HepG2 (cell line): ENCODE data around the gene KIAA0232. TPM values are rescaled to one million over a fixed set of nuclear protein-coding genes. Genes with fewer than 3 reads are reported as not detected.
A peak's percentile ranks its signal among the peaks of the same experiment; 100 is the strongest.

ENCODE experiments used
- DDIT3 ChIP-seq: sonication (generic); formaldehyde crosslinking; IDR thresholded peaks from 2 replicates; pipeline ENCODE4 v1.4.0; 2020; ENCODE audit warnings: mild to moderate bottlenecking, missing genetic modification reagents
- HNF4G ChIP-seq, 2 experiments: sonication (generic) in 1 of 2; formaldehyde crosslinking in 1 of 2; IDR thresholded peaks; 2 replicates each; pipeline versions ENCODE4 v1.4.0 to v1.6.1; 2011 to 2020; ENCODE audit warnings: borderline replicate concordance in 2 of 2, low read depth in 2 of 2, mild to moderate bottlenecking in 2 of 2, low read length in 1 of 2, missing genetic modification reagents in 1 of 2, moderate library complexity in 1 of 2
- HOXA3 ChIP-seq: sonication (generic); formaldehyde crosslinking; IDR thresholded peaks from 2 replicates; pipeline ENCODE4 v1.5.0; 2020; ENCODE audit warnings: missing genetic modification reagents
- KMT2A ChIP-seq: sonication (generic); formaldehyde crosslinking; IDR thresholded peaks from 2 replicates; pipeline ENCODE4 v1.4.0; 2020; ENCODE audit warnings: missing genetic modification reagents
- MAF1 ChIP-seq: sonication (generic); formaldehyde crosslinking; IDR thresholded peaks from 2 replicates; pipeline ENCODE4 v1.5.0; 2020; ENCODE audit warnings: missing genetic modification reagents, borderline replicate concordance
- MNT ChIP-seq: fragments of 450-650 bp; IDR thresholded peaks from 2 replicates; pipeline ENCODE4 v1.6.1; 2016
- NFKBIZ ChIP-seq: IDR thresholded peaks from 2 replicates; pipeline ENCODE4 v1.6.1; 2018; ENCODE audit warnings: missing genetic modification reagents, missing compliant biosample characterization
- NRL ChIP-seq: sonication (generic); formaldehyde crosslinking; IDR thresholded peaks from 2 replicates; pipeline ENCODE4 v1.5.0; 2020; ENCODE audit warnings: missing genetic modification reagents, mild to moderate bottlenecking, moderate library complexity, borderline replicate concordance
- PHF20 ChIP-seq: sonication (generic); formaldehyde crosslinking; IDR thresholded peaks from 2 replicates; pipeline ENCODE4 v1.5.0; 2020; ENCODE audit warnings: mild to moderate bottlenecking, missing genetic modification reagents
- PHF21A ChIP-seq: sonication (generic); formaldehyde crosslinking; IDR thresholded peaks from 2 replicates; pipeline ENCODE4 v1.5.0; 2020; ENCODE audit warnings: mild to moderate bottlenecking, missing genetic modification reagents
- RFX1 ChIP-seq: fragments of 450-650 bp; IDR thresholded peaks from 2 replicates; pipeline ENCODE4 v1.6.1; 2017
- SKIL ChIP-seq: sonication (generic); formaldehyde crosslinking; IDR thresholded peaks from 2 replicates; pipeline ENCODE4 v1.8.0; 2022; ENCODE audit warnings: missing genetic modification reagents, mild to moderate bottlenecking, moderate library complexity, borderline replicate concordance
- SP2 ChIP-seq: sonication (generic); formaldehyde crosslinking; IDR thresholded peaks from 2 replicates; pipeline ENCODE4 v1.5.1; 2020; ENCODE audit warnings: mild to moderate bottlenecking, missing genetic modification reagents
- SP5 ChIP-seq: IDR thresholded peaks from 2 replicates; pipeline ENCODE4 v1.6.1; 2016; ENCODE audit warnings: low read depth, borderline replicate concordance
- U2AF1 ChIP-seq: fragments of 200-400 bp; formaldehyde crosslinking; optimal IDR thresholded peaks from 2 replicates; pipeline ENCODE3; 2017; ENCODE audit warnings: mild to moderate bottlenecking, low read depth, low read length
- ZBTB25 ChIP-seq: IDR thresholded peaks from 2 replicates; pipeline ENCODE4 v1.6.1; 2018; ENCODE audit warnings: missing genetic modification reagents
- ZBTB39 ChIP-seq: sonication (generic); formaldehyde crosslinking; IDR thresholded peaks from 2 replicates; pipeline ENCODE4 v1.5.0; 2020; ENCODE audit warnings: missing genetic modification reagents
- ZNF691 ChIP-seq: sonication (generic); formaldehyde crosslinking; IDR thresholded peaks from 2 replicates; pipeline ENCODE4 v1.4.0; 2020; ENCODE audit warnings: missing genetic modification reagents, low read depth, mild to moderate bottlenecking, borderline replicate concordance
- ZNF747 ChIP-seq: sonication (generic); formaldehyde crosslinking; IDR thresholded peaks from 2 replicates; pipeline ENCODE4 v1.8.1; 2023; ENCODE audit warnings: missing genetic modification reagents, mild to moderate bottlenecking, borderline replicate concordance
- ZSCAN22 ChIP-seq: sonication (generic); formaldehyde crosslinking; IDR thresholded peaks from 2 replicates; pipeline ENCODE4 v1.4.0; 2020; ENCODE audit warnings: mild to moderate bottlenecking, missing genetic modification reagents
- polyA plus RNA-seq, 8 experiments: library from polyadenylated mRNA; depleted of rRNA in 3 of 8; stranded (reverse) in 7 of 8; unstranded in 1 of 8; fragments of >200 nt; fragmentation: Illumina TruSeq in 4 of 8; extraction: Trizol in 4 of 8; gene quantifications; 2 replicates each; pipeline versions ENCODE4 v1.2.1 to v1.2.3, GENCODE V29; 2011 to 2016; ENCODE audit warnings: low read depth in 4 of 8, missing spikeins in 1 of 8, mixed read lengths in 1 of 8; ENCODE audit not compliant: insufficient read depth in 1 of 8
- total RNA-seq, 5 experiments: library from RNA; depleted of rRNA; stranded (reverse); fragments of >200 nt; fragmentation: Illumina TruSeq; extraction: Trizol; gene quantifications; 2 replicates each; pipeline ENCODE4 v1.2.3, GENCODE V29; 2016; ENCODE audit warnings: low read depth in 1 of 5

Gene KIAA0232
- total and polyA plus RNA-seq, 2 of the 13 experiments (the other 11 are each of a cell fraction or from before 2014, with no cell fraction given), result 7.8 to 17.1 TPM

GRCh38 chr4:6926681-6927478, 144.4 kb downstream of the KIAA0232 start (continued):
- TF ChIP-seq ZBTB39 (no peak), U2AF1 (no peak), ZNF691 (CRISPR knock-in tag) (peak; percentile 97), SKIL (CRISPR knock-in tag) (peak; percentile 90; the same call in 1 of the 2 replicates), RFX1 (no peak), NFKBIZ (CRISPR knock-in tag) (no peak), PHF21A (CRISPR knock-in tag) (peak; percentile 92), SP5 (CRISPR knock-in tag) (peak; percentile 94), PHF20 (no peak), DDIT3 (CRISPR knock-in tag) (no peak), MAF1 (no peak), ZBTB25 (CRISPR knock-in tag) (no peak), ZSCAN22 (CRISPR knock-in tag) (no peak), NRL (no peak), SP2 (CRISPR knock-in tag) (no peak), MNT (no peak), HOXA3 (peak; percentile 59; the same call in 1 of the 2 replicates), HNF4G (IDR thresholded peaks at IDR 0.05; ENCODE audit: borderline replicate concordance, low read depth, low read length) (peak; percentile 11; the same call in 1 of the 2 replicates), HNF4G (CRISPR knock-in tag; IDR thresholded peaks at IDR 0.05; ENCODE audit: borderline replicate concordance, low read depth) (no peak), KMT2A (CRISPR knock-in tag) (0 out of 2 replicates have a peak, but pooled peaks have one; percentile 40), ZNF747 (CRISPR knock-in tag) (peak; percentile 50; the same call in 1 of the 2 replicates)
